GM23338 (cell line): ENCODE data around the gene CYP1A2. TPM values are rescaled to one million over a fixed set of nuclear protein-coding genes. Genes with fewer than 3 reads are reported as not detected.

Experiments
- CREB1 ChIP-seq: fragments of 250-450 bp; sonication (Bioruptor Pico); IDR thresholded peaks from 2 replicates; pipeline ENCODE4 v1.5.0; 2020; ENCODE audit warnings: low read depth, mild to moderate bottlenecking, moderate library complexity
- EZH2 ChIP-seq: fragments of 200-600 bp; sonication (generic); IDR thresholded peaks from one replicate; pipeline ENCODE4 v1.8.0; 2017; ENCODE audit warnings: antibody characterized with exemption, mild to moderate bottlenecking, low read depth; ENCODE audit not compliant: unreplicated experiment
- EZH2phosphoT487 ChIP-seq: fragments of 200-600 bp; sonication (generic); IDR thresholded peaks from one replicate; pipeline ENCODE4 v1.8.1; 2018; ENCODE audit warnings: antibody characterized with exemption; ENCODE audit not compliant: unreplicated experiment
- JUNB ChIP-seq: IDR thresholded peaks from one replicate; pipeline ENCODE4 v1.6.1; 2016; ENCODE audit warnings: antibody characterized with exemption; ENCODE audit not compliant: unreplicated experiment
- POLR2AphosphoS5 ChIP-seq: IDR thresholded peaks from 2 replicates; pipeline ENCODE4 v1.6.1; 2016; ENCODE audit warnings: antibody characterized with exemption, low read depth
- REST ChIP-seq: IDR thresholded peaks from one replicate; pipeline ENCODE4 v1.6.1; 2018; ENCODE audit warnings: antibody characterized with exemption; ENCODE audit not compliant: unreplicated experiment
- ZNF114 ChIP-seq: fragments of 250-450 bp; sonication (Bioruptor Pico); IDR thresholded peaks from 2 replicates; pipeline ENCODE4 v1.5.0; 2020; ENCODE audit warnings: mild to moderate bottlenecking, moderate library complexity
- ZNF331 ChIP-seq: fragments of 250-450 bp; sonication (Bioruptor Pico); IDR thresholded peaks from 2 replicates; pipeline ENCODE4 v1.5.0; 2020; ENCODE audit warnings: low read depth, mild to moderate bottlenecking, moderate library complexity
- polyA plus RNA-seq: library from polyadenylated mRNA; unstranded; fragments of >200 nt; fragmentation: Nextera tagmentation; extraction: Ambion mirVana; gene quantifications from 2 replicates; pipeline ENCODE4 v1.2.1, GENCODE V29; 2016
- total RNA-seq: library from RNA; depleted of rRNA; stranded (reverse); fragments of >200 nt; shearing (Covaris generic); gene quantifications from 2 replicates; pipeline ENCODE4 v1.2.3, GENCODE V29; 2014
- TF ChIP-seq, protein P1 (sequence below): fragments of 250-450 bp; sonication (Bioruptor Pico); IDR thresholded peaks from 2 replicates; pipeline ENCODE4 v1.5.0; 2020; ENCODE audit warnings: mild to moderate bottlenecking, moderate library complexity

CYP1A2 gene
- total and polyA plus RNA-seq, 2 experiments from 2014 or later = not detected

GRCh38 chr15:74776821-74777768 is 28.4 kb downstream of the CYP1A2 start (continued):
- TF ChIP-seq, protein P1, sequence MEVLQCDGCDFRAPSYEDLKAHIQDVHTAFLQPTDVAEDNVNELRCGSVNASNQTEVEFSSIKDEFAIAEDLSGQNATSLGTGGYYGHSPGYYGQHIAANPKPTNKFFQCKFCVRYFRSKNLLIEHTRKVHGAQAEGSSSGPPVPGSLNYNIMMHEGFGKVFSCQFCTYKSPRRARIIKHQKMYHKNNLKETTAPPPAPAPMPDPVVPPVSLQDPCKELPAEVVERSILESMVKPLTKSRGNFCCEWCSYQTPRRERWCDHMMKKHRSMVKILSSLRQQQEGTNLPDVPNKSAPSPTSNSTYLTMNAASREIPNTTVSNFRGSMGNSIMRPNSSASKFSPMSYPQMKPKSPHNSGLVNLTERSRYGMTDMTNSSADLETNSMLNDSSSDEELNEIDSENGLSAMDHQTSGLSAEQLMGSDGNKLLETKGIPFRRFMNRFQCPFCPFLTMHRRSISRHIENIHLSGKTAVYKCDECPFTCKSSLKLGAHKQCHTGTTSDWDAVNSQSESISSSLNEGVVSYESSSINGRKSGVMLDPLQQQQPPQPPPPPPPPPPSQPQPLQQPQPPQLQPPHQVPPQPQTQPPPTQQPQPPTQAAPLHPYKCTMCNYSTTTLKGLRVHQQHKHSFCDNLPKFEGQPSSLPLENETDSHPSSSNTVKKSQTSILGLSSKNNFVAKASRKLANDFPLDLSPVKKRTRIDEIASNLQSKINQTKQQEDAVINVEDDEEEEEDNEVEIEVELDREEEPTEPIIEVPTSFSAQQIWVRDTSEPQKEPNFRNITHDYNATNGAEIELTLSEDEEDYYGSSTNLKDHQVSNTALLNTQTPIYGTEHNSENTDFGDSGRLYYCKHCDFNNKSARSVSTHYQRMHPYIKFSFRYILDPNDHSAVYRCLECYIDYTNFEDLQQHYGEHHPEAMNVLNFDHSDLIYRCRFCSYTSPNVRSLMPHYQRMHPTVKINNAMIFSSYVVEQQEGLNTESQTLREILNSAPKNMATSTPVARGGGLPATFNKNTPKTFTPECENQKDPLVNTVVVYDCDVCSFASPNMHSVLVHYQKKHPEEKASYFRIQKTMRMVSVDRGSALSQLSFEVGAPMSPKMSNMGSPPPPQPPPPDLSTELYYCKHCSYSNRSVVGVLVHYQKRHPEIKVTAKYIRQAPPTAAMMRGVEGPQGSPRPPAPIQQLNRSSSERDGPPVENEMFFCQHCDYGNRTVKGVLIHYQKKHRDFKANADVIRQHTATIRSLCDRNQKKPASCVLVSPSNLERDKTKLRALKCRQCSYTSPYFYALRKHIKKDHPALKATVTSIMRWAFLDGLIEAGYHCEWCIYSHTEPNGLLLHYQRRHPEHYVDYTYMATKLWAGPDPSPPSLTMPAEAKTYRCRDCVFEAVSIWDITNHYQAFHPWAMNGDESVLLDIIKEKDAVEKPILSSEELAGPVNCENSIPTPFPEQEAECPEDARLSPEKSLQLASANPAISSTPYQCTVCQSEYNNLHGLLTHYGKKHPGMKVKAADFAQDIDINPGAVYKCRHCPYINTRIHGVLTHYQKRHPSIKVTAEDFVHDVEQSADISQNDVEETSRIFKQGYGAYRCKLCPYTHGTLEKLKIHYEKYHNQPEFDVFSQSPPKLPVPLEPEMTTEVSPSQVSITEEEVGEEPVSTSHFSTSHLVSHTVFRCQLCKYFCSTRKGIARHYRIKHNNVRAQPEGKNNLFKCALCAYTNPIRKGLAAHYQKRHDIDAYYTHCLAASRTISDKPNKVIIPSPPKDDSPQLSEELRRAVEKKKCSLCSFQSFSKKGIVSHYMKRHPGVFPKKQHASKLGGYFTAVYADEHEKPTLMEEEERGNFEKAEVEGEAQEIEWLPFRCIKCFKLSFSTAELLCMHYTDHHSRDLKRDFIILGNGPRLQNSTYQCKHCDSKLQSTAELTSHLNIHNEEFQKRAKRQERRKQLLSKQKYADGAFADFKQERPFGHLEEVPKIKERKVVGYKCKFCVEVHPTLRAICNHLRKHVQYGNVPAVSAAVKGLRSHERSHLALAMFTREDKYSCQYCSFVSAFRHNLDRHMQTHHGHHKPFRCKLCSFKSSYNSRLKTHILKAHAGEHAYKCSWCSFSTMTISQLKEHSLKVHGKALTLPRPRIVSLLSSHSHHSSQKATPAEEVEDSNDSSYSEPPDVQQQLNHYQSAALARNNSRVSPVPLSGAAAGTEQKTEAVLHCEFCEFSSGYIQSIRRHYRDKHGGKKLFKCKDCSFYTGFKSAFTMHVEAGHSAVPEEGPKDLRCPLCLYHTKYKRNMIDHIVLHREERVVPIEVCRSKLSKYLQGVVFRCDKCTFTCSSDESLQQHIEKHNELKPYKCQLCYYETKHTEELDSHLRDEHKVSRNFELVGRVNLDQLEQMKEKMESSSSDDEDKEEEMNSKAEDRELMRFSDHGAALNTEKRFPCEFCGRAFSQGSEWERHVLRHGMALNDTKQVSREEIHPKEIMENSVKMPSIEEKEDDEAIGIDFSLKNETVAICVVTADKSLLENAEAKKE (CRISPR knock-in tag) = no peak
- no peak for TF ChIP-seq EZH2
- no peak for TF ChIP-seq CREB1 (CRISPR knock-in tag)
- TF ChIP-seq POLR2AphosphoS5 = no peak
- TF ChIP-seq ZNF331 (CRISPR knock-in tag) = no peak
- TF ChIP-seq ZNF114 (CRISPR knock-in tag) = no peak
- TF ChIP-seq JUNB = no peak
- no peak for TF ChIP-seq EZH2phosphoT487
- TF ChIP-seq REST = no peak
